ENCODE data around the gene VPS37B.
A peak's percentile ranks its signal among the peaks of the same experiment; 100 is the strongest.

The VPS37B gene

DNA sequence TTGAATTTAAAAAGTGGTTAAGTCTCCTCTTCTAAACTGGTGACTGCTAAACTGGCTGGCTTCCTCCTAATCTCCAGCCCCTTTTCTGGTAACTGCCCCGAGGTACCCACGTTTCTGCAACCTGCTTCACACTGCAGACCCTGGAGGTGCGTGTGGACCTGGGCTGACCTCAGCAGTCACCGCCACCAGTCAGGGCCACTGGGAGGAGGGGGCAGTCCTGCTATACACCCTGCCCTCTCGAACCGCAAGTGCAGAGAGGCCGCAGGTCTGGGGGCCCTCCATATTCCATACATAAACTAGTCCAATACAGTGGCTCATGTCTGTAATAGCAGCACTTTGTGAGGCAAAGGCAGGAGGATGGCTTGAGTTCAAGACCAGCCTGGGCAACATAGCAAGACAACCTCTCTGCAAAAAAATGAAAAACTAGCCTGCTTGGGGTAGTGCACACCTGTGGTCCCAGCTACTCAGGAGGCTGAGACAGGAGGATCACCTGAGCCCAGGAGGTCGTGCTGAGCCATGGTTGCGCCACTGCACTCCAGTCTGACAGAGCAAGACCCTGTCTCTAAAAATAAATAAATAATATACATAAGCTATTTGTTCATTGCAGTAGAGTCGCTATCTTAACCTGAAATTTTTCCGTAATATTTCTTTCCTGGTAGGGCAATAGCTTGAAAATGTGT, 25.6 kb downstream of the VPS37B start:
- in situ Hi-C loops (cut with MboI; ENCODE audit: low pct_unique_long_range_greater_than_20kb, low sequenced_read_pairs, unreplicated experiment): no loop called here
- TF ChIP-seq, protein P1, sequence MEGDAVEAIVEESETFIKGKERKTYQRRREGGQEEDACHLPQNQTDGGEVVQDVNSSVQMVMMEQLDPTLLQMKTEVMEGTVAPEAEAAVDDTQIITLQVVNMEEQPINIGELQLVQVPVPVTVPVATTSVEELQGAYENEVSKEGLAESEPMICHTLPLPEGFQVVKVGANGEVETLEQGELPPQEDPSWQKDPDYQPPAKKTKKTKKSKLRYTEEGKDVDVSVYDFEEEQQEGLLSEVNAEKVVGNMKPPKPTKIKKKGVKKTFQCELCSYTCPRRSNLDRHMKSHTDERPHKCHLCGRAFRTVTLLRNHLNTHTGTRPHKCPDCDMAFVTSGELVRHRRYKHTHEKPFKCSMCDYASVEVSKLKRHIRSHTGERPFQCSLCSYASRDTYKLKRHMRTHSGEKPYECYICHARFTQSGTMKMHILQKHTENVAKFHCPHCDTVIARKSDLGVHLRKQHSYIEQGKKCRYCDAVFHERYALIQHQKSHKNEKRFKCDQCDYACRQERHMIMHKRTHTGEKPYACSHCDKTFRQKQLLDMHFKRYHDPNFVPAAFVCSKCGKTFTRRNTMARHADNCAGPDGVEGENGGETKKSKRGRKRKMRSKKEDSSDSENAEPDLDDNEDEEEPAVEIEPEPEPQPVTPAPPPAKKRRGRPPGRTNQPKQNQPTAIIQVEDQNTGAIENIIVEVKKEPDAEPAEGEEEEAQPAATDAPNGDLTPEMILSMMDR (IDR thresholded peaks at IDR 0.05; ENCODE audit: extremely low read depth, insufficient read depth, missing control alignments): no peak

DNA sequence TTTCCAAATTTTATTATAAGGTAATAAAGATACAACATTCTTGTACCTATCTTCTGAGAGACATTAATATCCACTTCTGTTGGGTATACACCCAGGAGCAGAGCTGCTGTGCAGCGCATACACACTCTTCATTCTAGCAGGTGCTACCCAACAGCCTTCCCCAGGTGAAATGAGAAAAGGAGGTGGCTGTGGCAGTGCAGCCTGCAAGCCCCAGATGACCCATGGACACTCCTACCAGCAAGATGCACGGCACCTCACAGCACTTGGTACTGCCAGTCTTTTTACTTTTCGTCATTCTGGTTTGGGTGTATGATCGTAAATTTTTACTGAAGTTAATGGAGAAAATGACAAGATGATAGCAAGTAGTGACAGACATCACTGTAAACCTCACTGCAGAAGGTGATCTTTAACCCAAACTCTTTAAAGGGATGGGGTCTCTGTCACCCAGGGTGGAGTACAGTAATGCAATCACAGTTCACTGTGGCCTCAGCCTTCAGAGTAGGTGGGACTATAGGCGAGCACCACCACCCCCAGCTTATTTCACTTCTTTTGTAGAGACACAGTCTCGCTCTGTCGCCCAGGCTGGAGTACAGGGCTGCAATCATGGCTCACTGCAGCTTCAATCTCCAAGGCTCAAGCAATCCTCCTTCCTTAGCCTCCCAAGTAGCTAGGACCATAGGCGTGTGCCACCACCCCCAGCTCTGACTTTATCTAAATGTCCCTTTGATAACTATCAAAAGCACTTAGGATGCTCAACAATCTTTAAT, 26.5 kb downstream of the VPS37B start:
- TF ChIP-seq, protein P1 (IDR thresholded peaks at IDR 0.05; ENCODE audit: extremely low read depth, insufficient read depth, missing control alignments): no peak
- in situ Hi-C loops (cut with MboI; ENCODE audit: low pct_unique_long_range_greater_than_20kb, low sequenced_read_pairs, unreplicated experiment): no loop called here
- no peak for DNase-seq (ENCODE audit: low spot score)

More for the DNA sequence above, 25.6 kb downstream of the VPS37B start:
- DNase-seq (ENCODE audit: low spot score): no peak

- TF ChIP-seq, protein P1 (IDR thresholded peaks at IDR 0.05; ENCODE audit: extremely low read depth, insufficient read depth, missing control alignments): no peak
- in situ Hi-C loops (cut with MboI; ENCODE audit: low pct_unique_long_range_greater_than_20kb, low sequenced_read_pairs, unreplicated experiment): no loop called here
- no peak for DNase-seq (ENCODE audit: low spot score)
Observed at GRCh38 chr12:122868471-122869177, 27.3 kb downstream of the VPS37B start.

- no peak for DNase-seq (ENCODE audit: low spot score)
- TF ChIP-seq, protein P1 (IDR thresholded peaks at IDR 0.05; ENCODE audit: extremely low read depth, insufficient read depth, missing control alignments): peak; percentile 23
- in situ Hi-C loops (cut with MboI; ENCODE audit: low pct_unique_long_range_greater_than_20kb, low sequenced_read_pairs, unreplicated experiment): no loop called here
Observed at GRCh38 chr12:122867691-122868461, 28.0 kb downstream of the VPS37B start.

DNA sequence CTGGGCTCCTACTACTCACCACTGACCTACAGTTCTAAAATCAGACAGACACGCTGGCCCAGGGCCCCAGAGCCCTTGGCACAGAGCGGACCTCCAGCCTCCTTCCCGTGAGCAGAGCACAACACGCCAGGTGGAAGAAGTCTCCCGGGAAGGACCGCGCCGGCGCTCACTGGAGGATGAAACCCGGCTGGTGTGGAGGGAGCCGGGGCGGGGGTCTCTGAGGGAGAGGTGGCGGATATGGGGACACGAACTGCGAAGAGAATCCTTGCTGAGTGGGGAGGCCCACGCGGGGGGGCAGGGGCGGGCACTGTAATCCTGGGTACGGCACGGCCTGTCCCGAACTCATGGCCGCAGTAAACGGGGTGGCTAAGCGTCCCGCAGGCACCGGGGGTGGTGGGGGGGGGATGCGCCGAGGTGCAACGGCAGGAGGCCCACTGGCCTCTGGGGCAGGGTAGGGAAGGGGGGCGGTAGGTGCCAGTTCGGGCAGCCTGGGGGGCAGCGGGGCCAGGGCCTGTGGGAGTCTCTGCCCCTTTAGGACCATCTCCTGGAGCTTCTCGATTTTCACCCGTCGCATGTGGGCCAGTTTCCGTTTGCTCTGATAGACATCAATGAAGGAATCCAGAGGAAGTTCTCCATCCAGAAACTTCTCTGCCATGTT, 28.8 kb downstream of the VPS37B start:
- no peak for DNase-seq (ENCODE audit: low spot score)
- in situ Hi-C loops (cut with MboI; ENCODE audit: low pct_unique_long_range_greater_than_20kb, low sequenced_read_pairs, unreplicated experiment): no loop called here
- TF ChIP-seq, protein P1 (IDR thresholded peaks at IDR 0.05; ENCODE audit: extremely low read depth, insufficient read depth, missing control alignments): no peak
